Fibroblast of skin of left quadriceps (primary cell): ENCODE results near the gene STAT6.

Experiments used
- DNase-seq, 2 experiments: peaks; one replicate each; pipeline ENCODE4 v3.0.0-alpha.2; 2013; ENCODE audit warnings: low read depth in 2 of 2

STAT6 gene

GRCh38 chr12:57145460-57146059 is 34.4 kb upstream of the STAT6 start:
- no peak for DNase-seq

DNA sequence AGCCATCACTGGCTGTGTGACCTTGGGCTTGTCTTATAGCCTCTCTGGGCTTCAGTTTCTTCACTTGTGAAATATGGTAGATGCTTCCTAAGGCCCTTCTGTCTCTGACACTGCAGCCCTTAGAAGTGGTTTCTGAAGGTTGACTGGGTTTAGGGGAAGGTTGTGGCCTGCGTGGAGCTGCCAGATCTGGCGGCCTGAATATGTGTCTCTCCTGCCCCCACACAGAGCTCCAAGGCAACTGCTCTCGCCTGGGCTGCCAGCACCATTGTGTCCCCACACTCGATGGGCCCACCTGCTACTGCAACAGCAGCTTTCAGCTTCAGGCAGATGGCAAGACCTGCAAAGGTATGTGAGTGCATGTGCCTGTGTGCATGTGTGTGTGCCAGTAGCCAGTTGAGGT is 32.3 kb upstream of the STAT6 start:
- DNase-seq = no peak

GRCh38 chr12:57142727-57143126 is 31.6 kb upstream of the STAT6 start:
- no peak for DNase-seq

DNA sequence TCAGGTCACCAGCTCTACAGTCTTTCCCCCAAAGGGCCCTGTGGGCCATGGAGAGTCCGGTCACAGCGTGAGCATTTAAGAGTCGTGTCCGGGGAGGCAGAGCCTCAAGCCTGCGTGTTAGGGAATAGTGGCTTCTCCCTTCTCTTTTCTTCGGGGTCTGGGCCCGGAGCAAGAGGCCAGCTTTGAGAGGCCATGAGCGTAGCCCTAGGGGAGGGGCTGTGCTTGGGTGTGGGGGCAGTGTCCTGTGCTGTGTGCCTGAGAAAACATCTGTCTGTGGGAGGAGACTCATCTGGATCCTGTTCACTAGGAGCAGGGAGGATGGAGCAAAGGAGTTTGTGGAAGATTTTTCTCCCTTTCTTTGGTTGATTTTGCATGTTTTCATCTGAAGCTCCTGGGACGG is 31.0 kb upstream of the STAT6 start:
- no peak for DNase-seq

DNA sequence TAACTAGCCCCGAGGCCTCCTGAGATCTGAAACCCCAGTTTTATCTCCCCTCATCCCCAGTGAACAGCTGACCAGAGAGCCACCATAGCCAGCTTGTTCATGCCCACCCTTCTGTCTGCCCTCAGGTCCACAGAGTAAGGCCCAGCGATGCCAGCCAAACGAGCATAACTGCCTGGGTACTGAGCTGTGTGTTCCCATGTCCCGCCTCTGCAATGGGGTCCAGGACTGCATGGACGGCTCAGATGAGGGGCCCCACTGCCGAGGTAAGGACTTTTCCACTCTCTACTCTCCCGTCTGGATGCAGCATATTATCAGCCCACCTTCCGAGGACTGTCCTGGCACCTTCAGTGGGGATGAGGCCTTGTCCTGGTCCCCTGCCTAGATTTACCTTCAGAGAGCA is 30.1 kb upstream of the STAT6 start:
- DNase-seq = no peak

- DNase-seq = no peak
Measured at GRCh38 chr12:57139796-57140649, 28.9 kb upstream of the STAT6 start.

- no peak for DNase-seq
Measured at GRCh38 chr12:57138526-57139272, 27.5 kb upstream of the STAT6 start.

GRCh38 chr12:57135527-57136326 is 24.6 kb upstream of the STAT6 start:
- no peak for DNase-seq

GRCh38 chr12:57134949-57135348 is 23.8 kb upstream of the STAT6 start:
- no peak for DNase-seq

DNA sequence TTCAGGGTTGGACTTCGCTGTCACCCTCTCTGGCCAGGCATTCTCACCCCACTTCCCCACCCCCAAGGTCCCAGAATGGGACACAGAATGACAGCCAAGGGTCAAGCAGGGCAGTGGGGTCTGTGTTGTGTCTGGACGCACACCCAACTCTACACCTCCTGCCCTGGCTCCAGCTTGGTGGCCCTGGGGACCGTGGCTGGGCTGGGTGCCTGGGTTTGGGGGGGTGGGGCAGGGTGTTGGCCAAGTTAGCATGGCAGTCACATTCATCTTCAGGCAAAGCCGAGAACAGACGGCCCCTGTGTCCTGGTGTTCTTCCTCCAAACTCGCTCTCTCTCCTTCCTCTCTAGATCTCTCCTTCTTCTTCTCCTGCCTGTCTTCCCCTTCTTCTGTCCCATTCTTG is 22.8 kb upstream of the STAT6 start:
- no peak for DNase-seq

GRCh38 chr12:57133013-57133569 is 21.9 kb upstream of the STAT6 start:
- no peak for DNase-seq

DNA sequence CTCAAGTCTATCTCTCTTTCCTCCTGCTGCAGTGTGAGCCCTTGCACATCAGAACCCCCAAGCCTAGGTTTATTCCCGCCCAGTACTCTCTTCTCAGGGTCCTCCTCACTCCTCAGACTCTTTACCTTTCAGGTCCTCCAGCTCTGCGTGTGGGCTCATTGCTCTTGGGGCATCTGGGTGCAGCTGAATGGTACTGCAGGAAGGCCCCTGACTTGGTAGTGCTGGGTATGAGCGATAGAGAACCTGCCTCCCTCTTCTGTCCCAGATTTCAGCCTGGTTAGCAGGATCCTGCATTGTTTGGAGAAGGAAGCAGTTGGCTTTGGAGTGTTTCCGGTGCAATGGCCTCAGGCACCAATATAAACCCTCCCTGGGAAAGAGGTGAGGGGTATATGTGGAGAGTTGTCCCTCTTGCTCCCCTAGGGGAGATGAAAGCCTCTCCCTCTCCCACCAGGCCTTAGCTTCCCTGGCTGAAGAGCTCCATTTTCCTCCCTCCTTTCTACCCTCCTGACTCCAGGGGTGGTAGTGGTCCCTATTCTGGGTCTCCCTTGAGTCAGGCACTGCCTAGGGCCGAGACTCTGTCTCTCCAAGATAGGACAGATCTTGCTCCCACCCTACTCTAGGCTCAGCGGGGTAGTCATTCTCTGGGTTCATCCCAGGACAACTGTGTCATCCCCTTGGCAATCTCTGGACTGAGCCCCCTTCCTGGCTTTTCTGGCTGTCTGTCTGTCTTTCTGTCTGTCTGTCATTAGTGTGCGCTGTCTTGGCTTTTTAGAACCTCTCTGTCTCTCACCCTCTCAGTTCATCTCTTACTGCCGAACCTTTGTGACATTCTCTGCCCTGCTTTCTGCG is 21.0 kb upstream of the STAT6 start:
- no peak for DNase-seq

DNA sequence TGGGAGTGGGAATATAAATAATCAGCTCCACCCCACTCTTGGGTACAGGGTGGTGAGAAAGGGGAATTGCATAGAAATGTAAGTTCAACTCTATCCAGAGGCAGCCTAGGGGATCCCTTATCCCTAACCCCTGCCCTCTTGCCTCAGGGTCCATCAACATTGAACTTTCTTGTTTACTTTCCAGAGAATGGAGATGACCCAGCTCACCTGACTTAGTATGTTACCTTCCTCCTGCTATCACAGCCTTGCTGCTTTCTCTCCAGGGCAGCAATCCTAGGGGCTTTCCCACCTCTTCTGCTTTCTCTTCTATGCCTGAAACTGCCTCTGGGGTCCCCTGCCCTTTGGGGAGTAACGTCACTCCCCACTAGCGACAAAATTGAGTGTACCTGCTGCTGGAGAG is 19.8 kb upstream of the STAT6 start:
- DNase-seq = no peak

DNA sequence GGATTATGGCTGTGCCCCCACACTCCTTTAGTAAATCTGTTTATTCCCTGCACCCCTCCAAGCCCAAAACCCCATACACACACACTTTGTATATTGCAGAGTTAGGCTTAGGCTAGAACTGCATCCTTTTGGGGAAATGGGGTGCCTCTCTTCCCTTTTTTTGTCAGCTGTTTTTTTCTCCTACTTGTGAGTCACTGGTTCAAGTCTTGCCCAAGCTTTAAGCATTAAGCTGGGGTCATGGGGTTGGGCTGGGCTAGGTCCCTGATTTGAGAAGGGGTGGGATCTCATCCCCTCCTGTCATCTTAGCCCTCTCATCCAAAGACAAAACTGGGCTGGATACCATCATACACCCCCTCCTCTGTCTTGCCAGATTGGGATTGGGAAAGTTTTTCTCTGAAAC is 18.7 kb upstream of the STAT6 start:
- DNase-seq = no peak

DNA sequence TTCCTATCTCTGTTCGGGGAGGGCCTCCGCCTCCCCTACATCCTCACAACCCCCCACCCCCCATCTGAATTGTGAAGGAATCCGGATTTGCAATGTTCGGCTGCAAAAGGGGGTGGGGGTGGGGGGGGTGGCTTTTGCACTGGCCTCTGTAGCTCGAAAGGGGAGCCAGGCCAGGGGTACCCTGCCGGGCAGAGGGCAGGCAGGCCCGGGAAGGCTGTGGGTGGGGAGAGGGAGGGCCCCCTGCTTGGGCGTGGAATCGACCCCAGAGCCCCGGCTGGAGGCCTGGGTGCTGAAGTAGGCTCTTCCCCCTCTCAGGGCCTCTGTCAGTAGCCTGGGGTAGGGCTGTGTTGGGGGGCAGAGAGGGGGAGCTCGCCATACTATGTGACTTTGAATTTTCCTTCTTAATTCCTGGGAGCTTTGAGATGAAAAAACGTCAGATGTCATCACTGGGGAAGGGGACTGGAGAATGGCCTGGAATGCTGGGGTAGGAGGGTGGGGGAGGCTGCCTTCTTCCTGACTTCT is 18.2 kb upstream of the STAT6 start:
- no peak for DNase-seq

DNA sequence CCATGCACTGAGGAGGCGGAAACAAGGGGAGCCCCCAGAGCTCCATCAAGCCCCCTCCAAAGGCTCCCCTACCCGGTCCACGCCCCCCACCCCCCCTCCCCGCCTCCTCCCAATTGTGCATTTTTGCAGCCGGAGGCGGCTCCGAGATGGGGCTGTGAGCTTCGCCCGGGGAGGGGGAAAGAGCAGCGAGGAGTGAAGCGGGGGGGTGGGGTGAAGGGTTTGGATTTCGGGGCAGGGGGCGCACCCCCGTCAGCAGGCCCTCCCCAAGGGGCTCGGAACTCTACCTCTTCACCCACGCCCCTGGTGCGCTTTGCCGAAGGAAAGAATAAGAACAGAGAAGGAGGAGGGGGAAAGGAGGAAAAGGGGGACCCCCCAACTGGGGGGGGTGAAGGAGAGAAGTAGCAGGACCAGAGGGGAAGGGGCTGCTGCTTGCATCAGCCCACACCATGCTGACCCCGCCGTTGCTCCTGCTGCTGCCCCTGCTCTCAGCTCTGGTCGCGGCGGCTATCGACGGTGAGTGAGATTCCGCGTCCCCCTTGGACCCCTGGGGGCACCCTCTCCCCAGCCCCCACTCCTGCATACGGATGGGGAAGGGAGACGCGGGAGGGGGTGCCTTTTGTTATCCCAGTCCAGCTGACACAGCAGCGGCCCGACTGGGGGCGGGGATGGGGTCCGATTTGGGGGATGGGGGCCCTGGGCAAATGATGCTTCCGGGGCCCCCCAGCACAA is 17.5 kb upstream of the STAT6 start:
- DNase-seq = no peak

DNA sequence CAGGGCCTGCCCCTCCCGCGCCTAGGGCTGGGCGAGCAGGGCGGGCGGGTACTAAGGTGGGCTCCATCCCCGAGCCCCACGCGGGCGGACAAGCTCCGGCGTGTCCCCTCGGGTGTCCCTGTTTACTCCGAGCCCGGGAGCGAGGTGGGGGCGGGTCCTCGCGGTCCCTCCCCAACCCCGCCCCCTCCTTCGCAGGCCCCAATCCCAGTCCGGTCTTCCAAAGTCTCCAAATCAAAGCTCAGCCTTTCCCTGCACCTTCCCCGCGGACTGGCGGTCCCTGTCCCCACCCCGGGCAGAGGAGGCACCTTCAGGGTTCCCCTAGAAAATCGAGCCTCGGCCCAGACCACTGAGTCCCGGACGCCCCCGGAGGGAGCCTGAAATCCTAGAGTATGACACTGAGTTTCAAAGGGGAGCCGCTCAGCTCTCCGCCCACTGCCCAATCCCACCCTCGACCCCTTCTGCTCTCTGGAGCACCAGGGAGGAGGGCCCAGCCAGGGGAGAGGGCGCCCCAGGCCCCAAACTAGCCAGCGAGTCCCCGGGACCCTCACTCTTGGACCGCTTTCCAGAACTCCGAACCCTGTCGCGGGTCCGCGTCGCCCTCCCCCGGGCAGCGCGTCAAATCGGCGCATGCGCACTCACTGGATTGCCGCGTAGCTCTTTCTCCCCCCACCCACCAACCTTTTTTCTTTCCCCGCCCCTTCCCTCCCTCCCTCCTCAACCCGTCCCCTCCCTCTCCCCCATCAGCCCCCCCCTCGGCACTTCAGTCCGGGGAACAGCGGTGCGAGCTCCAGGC is 16.8 kb upstream of the STAT6 start, which contains the start of gene LRP1:
LRP1 (plus strand) TSS at position 758 of the 793 bp plus-strand sequence. CDS start 482 bp downstream, outside the sequence.
- DNase-seq = peak in 1 of 2 experiments; percentile 64

- no peak for DNase-seq
Measured at GRCh38 chr12:57127101-57127725, 16.1 kb upstream of the STAT6 start.
